HepG2 (cell line): ENCODE measurements around the gene CNTN4.

Experiments
- EP300 ChIP-seq, 3 experiments: sonication (generic) in 1 of 3; formaldehyde crosslinking in 1 of 3; IDR thresholded peaks; 2 replicates each; pipeline versions ENCODE4 v1.5.1 to v1.6.1; 2011 to 2020; ENCODE audit warnings: low read depth in 2 of 3, low read length in 2 of 3, borderline replicate concordance in 1 of 3, improper control_type of control experiment in 1 of 3, mild to moderate bottlenecking in 1 of 3, missing genetic modification reagents in 1 of 3, moderate library complexity in 1 of 3
- TF ChIP-seq, protein P1 (sequence below): sonication (generic); formaldehyde crosslinking; IDR thresholded peaks from 2 replicates; pipeline ENCODE4 v1.8.1; 2022; ENCODE audit warnings: mild to moderate bottlenecking, missing genetic modification reagents

DNA sequence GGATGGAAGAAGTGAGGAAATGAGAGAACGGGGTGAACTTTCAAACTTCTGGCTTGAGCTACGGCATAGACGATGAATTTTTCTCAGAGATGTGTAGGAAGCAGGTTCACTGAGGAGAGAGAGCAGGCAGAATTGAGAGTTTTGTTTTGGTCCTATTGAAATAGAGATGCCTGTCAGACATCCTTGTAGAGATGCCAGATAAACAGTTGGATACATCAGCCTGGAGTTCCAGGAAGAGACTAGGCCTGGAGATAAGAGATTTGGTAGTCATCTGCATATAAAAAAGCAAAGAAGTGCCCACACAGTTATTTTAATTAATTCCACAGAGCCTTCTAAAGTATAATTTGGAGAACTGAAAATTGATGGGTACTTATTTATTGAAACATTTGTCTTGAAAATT, 515.9 kb downstream of the CNTN4 start:
- TF ChIP-seq EP300 (IDR thresholded peaks at IDR 0.05; ENCODE audit: low read depth in 2 of 2, low read length in 2 of 2) (no peak), EP300 (CRISPR knock-in tag; IDR thresholded peaks at IDR 0.05; ENCODE audit: borderline replicate concordance) (no peak)
- TF ChIP-seq, protein P1, sequence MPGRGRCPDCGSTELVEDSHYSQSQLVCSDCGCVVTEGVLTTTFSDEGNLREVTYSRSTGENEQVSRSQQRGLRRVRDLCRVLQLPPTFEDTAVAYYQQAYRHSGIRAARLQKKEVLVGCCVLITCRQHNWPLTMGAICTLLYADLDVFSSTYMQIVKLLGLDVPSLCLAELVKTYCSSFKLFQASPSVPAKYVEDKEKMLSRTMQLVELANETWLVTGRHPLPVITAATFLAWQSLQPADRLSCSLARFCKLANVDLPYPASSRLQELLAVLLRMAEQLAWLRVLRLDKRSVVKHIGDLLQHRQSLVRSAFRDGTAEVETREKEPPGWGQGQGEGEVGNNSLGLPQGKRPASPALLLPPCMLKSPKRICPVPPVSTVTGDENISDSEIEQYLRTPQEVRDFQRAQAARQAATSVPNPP (CRISPR knock-in tag): no peak
